Right cardiac atrium (tissue), 5 donors: Measurements from ENCODE around the gene DIAPH1. TPM values are rescaled to one million over a fixed set of nuclear protein-coding genes. Genes with fewer than 3 reads are reported as not detected.

Experiments used
- ATAC-seq, 2 donors: fragments of 200-7000 bp; cut with Tn5 transposase; one replicate each; pipeline versions ENCODE4 v1.8.0 to v1.9.1; 2020; ENCODE audit warnings: moderate library complexity in 2 of 2, mild to moderate bottlenecking in 1 of 2
- DNase-seq, 3 donors: peaks; one replicate each; pipeline ENCODE4 v3.0.0-alpha.2; 2020
- H3K27ac ChIP-seq: one replicate; pipeline ENCODE4 v1.5.1; 2013; ENCODE audit warnings: mild to moderate bottlenecking, low read length, control low read depth, moderate library complexity
- H3K27me3 ChIP-seq: one replicate; pipeline ENCODE4 v1.6.1; 2013; ENCODE audit not compliant: control insufficient read depth, insufficient read depth
- H3K4me1 ChIP-seq: one replicate; pipeline ENCODE4 v1.6.1; 2013; ENCODE audit warnings: low read length; ENCODE audit not compliant: control insufficient read depth, insufficient read depth
- H3K4me3 ChIP-seq: one replicate; pipeline ENCODE4 v1.5.1; 2013; ENCODE audit warnings: low read length, control low read depth
- H3K9me3 ChIP-seq: one replicate; pipeline ENCODE4 v1.6.1; 2013; ENCODE audit warnings: low read length; ENCODE audit not compliant: control insufficient read depth
- WGBS: extraction: QIAGEN DNeasy Blood & Tissue Kit; methylation state at CpG from one replicate; pipeline ENCODE4 v1.1.7; 2013; 5-methylcytosine and 5-hydroxymethylcytosine counted together
- intact Hi-C, 4 donors: fragments of 100-400 bp; cut with DNase I; formaldehyde crosslinking; loops; one replicate each; pipeline versions ENCODE4 v1.11.0 to v1.14.0; 2022 to 2023
- long read RNA-seq, 4 donors: library from polyadenylated mRNA; unstranded; transcript quantifications; one replicate each; pipeline ENCODE4 v2.0.0, GENCODE V29; 2020 to 2021
- polyA plus RNA-seq: library from polyadenylated mRNA; stranded (reverse); fragments of 200-250 nt; gene quantifications from one replicate; pipeline ENCODE4 v1.2.3, GENCODE V29; 2013
- total RNA-seq, 4 donors: library from RNA; stranded (reverse); fragmentation: NEBNext Ultra II Directional; extraction: Animal tissue kit (Norgen Biotek cat#: 25700); gene quantifications; one replicate each; pipeline ENCODE4 v1.2.1, GENCODE V29; 2021
- donor health status: healthy with polysubstance abuse.
- donor health status: DM: no; HTN: yes; CAD: no.
- donor health status: DM: no; HTN: no; CAD: no.
- donor health status: DM: no; HTN: yes; CAD: no; lungs with severe emphysema.
- donor health status: DM: yes; HTN: yes; CAD: no.

DIAPH1 gene
- total RNA-seq, result 10 to 100 TPM; 15.8 to 53.0 (median 19.2) TPM
- 11.8 TPM for polyA plus RNA-seq
- long read RNA-seq, donor 1, partial matches to known transcripts, result 7 of 24 reads
- long read RNA-seq, donor 1, other reads (novel, unspliced or antisense), result 17 of 24 reads
- long read RNA-seq, donor 2, partial matches to known transcripts, result 9 of 12 reads
- long read RNA-seq, donor 2, other reads (novel, unspliced or antisense), result 3 of 12 reads
- long read RNA-seq, donor 3, partial matches to known transcripts, result 13 of 69 reads
- long read RNA-seq, donor 3, other reads (novel, unspliced or antisense), result 55 of 69 reads
- long read RNA-seq, donor 4, partial matches to known transcripts, result 2 of 9 reads
- long read RNA-seq, donor 4, other reads (novel, unspliced or antisense), result 5 of 9 reads

GRCh38 chr5:141618804-141619554 is at the start of gene DIAPH1:
TSS of gene DIAPH1 (minus strand) at chr5:141619000. CDS start at chr5:141618914, 86 bp downstream.
- no peaks in the 10 kb centered on the region for H3K4me1 ChIP-seq
- 1% methylated on average over 70 of the region's 70 CpGs for WGBS
- intact Hi-C loops, result no loop called here

GRCh38 chr5:141665995-141666940 is 47.5 kb upstream of the DIAPH1 start:
- H3K27ac ChIP-seq, result no peak overlapping the region
- intact Hi-C loops, result no loop called here
- ATAC-seq, result no peak
- H3K4me3 ChIP-seq, result no peak overlapping the region
- no peak for DNase-seq
- no peaks in the 10 kb centered on the region for H3K4me1 ChIP-seq
- WGBS, result 83% methylated on average over 18 of the region's 18 CpGs
- no peaks in the 10 kb centered on the region for H3K27me3 ChIP-seq
- no peaks in the 10 kb centered on the region for H3K9me3 ChIP-seq

More at GRCh38 chr5:141618804-141619554, at the start of gene DIAPH1:
- Histone ChIP-seq H3K27me3 (no peaks in the 10 kb centered on the region), H3K4me3 (peak within 1 kb of the TSS; percentile 75), H3K27ac (peak within 1 kb of the TSS; percentile 69), H3K9me3 (no peaks in the 10 kb centered on the region)
- DNase-seq (peak; percentile 98 to 99 (median 98)), ATAC-seq (peak; percentile 97)

GRCh38 chr5:141664733-141665461 is 46.1 kb upstream of the DIAPH1 start:
- H3K27me3 ChIP-seq, result no peaks in the 10 kb centered on the region
- intact Hi-C loops, result no loop called here
- no peaks in the 10 kb centered on the region for H3K9me3 ChIP-seq
- H3K4me1 ChIP-seq, result no peaks in the 10 kb centered on the region
- H3K4me3 ChIP-seq, result no peak overlapping the region
- DNase-seq, result peak; percentile 74 to 90 (median 89)
- no peak overlapping the region for H3K27ac ChIP-seq
- WGBS, result 28% methylated on average over 13 of the region's 13 CpGs
- ATAC-seq, result peak; percentile 76 to 79

GRCh38 chr5:141663506-141663905 is 44.7 kb upstream of the DIAPH1 start:
- ATAC-seq (no peak), DNase-seq (no peak)
- Histone ChIP-seq H3K27ac (no peak overlapping the region), H3K4me3 (no peak overlapping the region), H3K4me1 (no peaks in the 10 kb centered on the region), H3K9me3 (no peaks in the 10 kb centered on the region), H3K27me3 (no peaks in the 10 kb centered on the region)
- intact Hi-C loops, result no loop called here
- WGBS, result 72% methylated on average over 8 of the region's 8 CpGs

GRCh38 chr5:141662028-141662427 is 43.2 kb upstream of the DIAPH1 start:
- Histone ChIP-seq H3K4me3 (no peak overlapping the region), H3K4me1 (no peaks in the 10 kb centered on the region), H3K27me3 (no peaks in the 10 kb centered on the region), H3K27ac (no peak overlapping the region), H3K9me3 (no peaks in the 10 kb centered on the region)
- 76% methylated on average over 17 of the region's 17 CpGs for WGBS
- intact Hi-C loops, result no loop called here
- ATAC-seq (no peak), DNase-seq (peak in 1 of 3 donors; percentile 50)

GRCh38 chr5:141657937-141658545 is 39.2 kb upstream of the DIAPH1 start:
- intact Hi-C loops, result no loop called here
- no peak overlapping the region for H3K4me3 ChIP-seq
- no peaks in the 10 kb centered on the region for H3K9me3 ChIP-seq
- WGBS, result 76% methylated on average over 8 of the region's 8 CpGs
- no peaks in the 10 kb centered on the region for H3K4me1 ChIP-seq
- DNase-seq (no peak), ATAC-seq (no peak)
- no peaks in the 10 kb centered on the region for H3K27me3 ChIP-seq
- no peak overlapping the region for H3K27ac ChIP-seq

- intact Hi-C loops, result no loop called here
- Histone ChIP-seq H3K4me3 (no peak overlapping the region), H3K27me3 (no peaks in the 10 kb centered on the region), H3K9me3 (no peaks in the 10 kb centered on the region), H3K4me1 (no peaks in the 10 kb centered on the region), H3K27ac (no peak overlapping the region)
- WGBS, result 97% methylated on average over 1 of the region's 1 CpG
- DNase-seq (no peak), ATAC-seq (no peak)
Measured at GRCh38 chr5:141657404-141657803, 38.6 kb upstream of the DIAPH1 start.

GRCh38 chr5:141656396-141656795 is 37.6 kb upstream of the DIAPH1 start:
- no peak for ATAC-seq
- Histone ChIP-seq H3K27ac (no peak overlapping the region), H3K9me3 (no peaks in the 10 kb centered on the region), H3K4me3 (no peak overlapping the region), H3K4me1 (no peaks in the 10 kb centered on the region), H3K27me3 (no peaks in the 10 kb centered on the region)
- no peak for DNase-seq
- 91% methylated on average over 9 of the region's 9 CpGs for WGBS
- intact Hi-C loops, result no loop called here

- no peak for DNase-seq
- Histone ChIP-seq H3K4me3 (no peak overlapping the region), H3K27ac (no peak overlapping the region), H3K4me1 (no peaks in the 10 kb centered on the region), H3K9me3 (no peaks in the 10 kb centered on the region), H3K27me3 (no peaks in the 10 kb centered on the region)
- intact Hi-C loops, result no loop called here
- WGBS, result 87% methylated on average over 7 of the region's 7 CpGs
- ATAC-seq, result no peak
Measured at GRCh38 chr5:141655020-141655419, 36.2 kb upstream of the DIAPH1 start.

GRCh38 chr5:141654298-141654697 is 35.5 kb upstream of the DIAPH1 start:
- no peak overlapping the region for H3K4me3 ChIP-seq
- 81% methylated on average over 2 of the region's 2 CpGs for WGBS
- intact Hi-C loops, result no loop called here
- no peaks in the 10 kb centered on the region for H3K9me3 ChIP-seq
- no peaks in the 10 kb centered on the region for H3K27me3 ChIP-seq
- no peak overlapping the region for H3K27ac ChIP-seq
- H3K4me1 ChIP-seq, result no peaks in the 10 kb centered on the region
- no peak for ATAC-seq
- DNase-seq, result no peak
